GM23248 (cell line): Measurements from ENCODE around the gene SAMSN1. TPM values are rescaled to one million over a fixed set of nuclear protein-coding genes. Genes with fewer than 3 reads are reported as not detected.

Source experiments
- DNase-seq: peaks from one replicate; pipeline ENCODE4 v3.0.0-alpha.2; 2015
- H2AFZ ChIP-seq: fragments of 200-600 bp; sonication (generic); 2 replicates; pipeline ENCODE4 v1.6.1; 2016; ENCODE audit warnings: antibody characterized with exemption
- H3F3A ChIP-seq: fragments of 200-600 bp; sonication (generic); 2 replicates; pipeline ENCODE4 v1.6.1; 2016; ENCODE audit warnings: mild to moderate bottlenecking, antibody characterized with exemption, mixed run types; ENCODE audit not compliant: insufficient read depth
- H3K27ac ChIP-seq: fragments of 200-600 bp; sonication (generic); 2 replicates; pipeline ENCODE4 v1.5.1; 2016; ENCODE audit warnings: mild to moderate bottlenecking
- H3K27me3 ChIP-seq: fragments of 200-600 bp; sonication (generic); replicated peaks from 2 replicates; pipeline ENCODE4 v1.6.1; 2016; ENCODE audit warnings: mild to moderate bottlenecking; ENCODE audit not compliant: insufficient read depth
- H3K36me3 ChIP-seq: fragments of 200-600 bp; sonication (generic); 2 replicates; pipeline ENCODE4 v1.6.1; 2016; ENCODE audit warnings: low read depth, mild to moderate bottlenecking
- H3K4me1 ChIP-seq: fragments of 200-600 bp; sonication (generic); 2 replicates; pipeline ENCODE4 v1.6.1; 2016; ENCODE audit warnings: mild to moderate bottlenecking; ENCODE audit not compliant: insufficient read depth
- H3K4me2 ChIP-seq: fragments of 200-600 bp; sonication (generic); one replicate; pipeline ENCODE4 v1.6.1; 2016; ENCODE audit warnings: mild to moderate bottlenecking; ENCODE audit not compliant: unreplicated experiment
- H3K4me3 ChIP-seq: fragments of 200-600 bp; sonication (generic); 2 replicates; pipeline ENCODE4 v1.5.1; 2016; ENCODE audit warnings: mild to moderate bottlenecking
- H3K79me2 ChIP-seq: fragments of 200-600 bp; sonication (generic); 2 replicates; pipeline ENCODE4 v1.6.1; 2016; ENCODE audit warnings: mild to moderate bottlenecking; ENCODE audit not compliant: insufficient read depth
- H3K9ac ChIP-seq: fragments of 200-600 bp; sonication (generic); 2 replicates; pipeline ENCODE4 v1.6.1; 2016; ENCODE audit warnings: mild to moderate bottlenecking
- H3K9me2 ChIP-seq: fragments of 200-600 bp; sonication (generic); 2 replicates; pipeline ENCODE4 v1.6.1; 2016; ENCODE audit warnings: mixed run types, mild to moderate bottlenecking, moderate library complexity; ENCODE audit not compliant: insufficient read depth
- H3K9me3 ChIP-seq: fragments of 200-600 bp; sonication (generic); one replicate; pipeline ENCODE4 v1.6.1; 2017; ENCODE audit warnings: low read depth
- H4K20me1 ChIP-seq: fragments of 200-600 bp; sonication (generic); 2 replicates; pipeline ENCODE4 v1.6.0; 2016; ENCODE audit not compliant: insufficient read depth
- EZH2 ChIP-seq: fragments of 200-600 bp; sonication (generic); IDR thresholded peaks from 2 replicates; pipeline ENCODE4 v1.6.1; 2018; ENCODE audit warnings: antibody characterized with exemption, mild to moderate bottlenecking; ENCODE audit not compliant: insufficient read depth, poor library complexity, severe bottlenecking
- EZH2phosphoT487 ChIP-seq: fragments of 200-600 bp; sonication (generic); IDR thresholded peaks from 2 replicates; pipeline ENCODE4 v1.6.1; 2018; ENCODE audit warnings: antibody characterized with exemption, moderate library complexity, mild to moderate bottlenecking, low read depth; ENCODE audit not compliant: insufficient read depth
- WGBS, 2 experiments: methylation state at CpG; one replicate each; pipeline ENCODE4 v1.1.6; 2015 to 2017; ENCODE audit warnings: low lambda C conversion rate in 2 of 2, low coverage in 1 of 2; ENCODE audit errors: missing lambda C conversion rate in 2 of 2; 5-methylcytosine and 5-hydroxymethylcytosine counted together
- in situ Hi-C: fragments of 300-500 bp; cut with MboI; formaldehyde crosslinking; loops from 2 replicates; pipeline ENCODE4 v1.15.0; 2020
- polyA plus RNA-seq: library from polyadenylated mRNA; unstranded; fragments of >200 nt; fragmentation: Nextera tagmentation; extraction: Ambion mirVana; gene quantifications from 2 replicates; pipeline ENCODE4 v1.2.1, GENCODE V29; 2016
- total RNA-seq: library from RNA; depleted of rRNA; stranded (reverse); fragments of >200 nt; shearing (Covaris generic); gene quantifications from 2 replicates; pipeline ENCODE4 v1.2.3, GENCODE V29; 2014; rRNA removed

SAMSN1 gene
- total RNA-seq (not detected in 2 replicates), polyA plus RNA-seq (not detected in 2 replicates)

GRCh38 chr21:14545906-14546480, at the start of gene SAMSN1:
SAMSN1 (minus strand) TSS chr21:14546315; CDS start chr21:14546261, 54 bp downstream.
- no peaks in the 10 kb centered on the region for H3K9me3 ChIP-seq
- no peaks in the 10 kb centered on the region for H3K9me2 ChIP-seq
- TF ChIP-seq EZH2phosphoT487, result no peak
- H3K4me3 ChIP-seq, result no peak within 1 kb of the TSS
- H4K20me1 ChIP-seq, result no peaks in the 10 kb centered on the region
- H3K4me1 ChIP-seq, result no peaks in the 10 kb centered on the region
- no peak within 1 kb of the TSS for H3K27ac ChIP-seq
- no peak for DNase-seq
- H3K9ac ChIP-seq, result no peak within 1 kb of the TSS
- WGBS, 2 experiments, result 32 to 35% methylated on average over 1 of the region's 1 CpG
- H3F3A ChIP-seq, result no peaks in the 10 kb centered on the region
- H2AFZ ChIP-seq, result no peak within 1 kb of the TSS
- H3K79me2 ChIP-seq, result no peaks in the 10 kb centered on the region
- H3K36me3 ChIP-seq, result no peaks in the 10 kb centered on the region
- H3K27me3 ChIP-seq, result no peaks in the 10 kb centered on the region
- H3K4me2 ChIP-seq, result no peak within 1 kb of the TSS
- in situ Hi-C loops, result no loop called here

- no peaks in the 10 kb centered on the region for H3K4me1 ChIP-seq
Measured at GRCh38 chr21:14595449-14595848, 49.3 kb upstream of the SAMSN1 start.

GRCh38 chr21:14594967-14595366, 48.9 kb upstream of the SAMSN1 start:
- H3K4me1 ChIP-seq, result no peaks in the 10 kb centered on the region
- no peaks in the 10 kb centered on the region for H3K27me3 ChIP-seq
- no peaks in the 10 kb centered on the region for H4K20me1 ChIP-seq
- TF ChIP-seq EZH2phosphoT487, result no peak
- no peak overlapping the region for H3K4me3 ChIP-seq
- no peaks in the 10 kb centered on the region for H3K9me2 ChIP-seq
- no peaks in the 10 kb centered on the region for H3K79me2 ChIP-seq
- no peak for DNase-seq
- no peak overlapping the region for H3K9ac ChIP-seq
- H3K9me3 ChIP-seq, result no peaks in the 10 kb centered on the region
- no peak overlapping the region for H2AFZ ChIP-seq
- H3K27ac ChIP-seq, result no peak overlapping the region
- WGBS, 2 experiments, result 41 to 44% methylated on average over 2 of the region's 2 CpGs
- H3K36me3 ChIP-seq, result no peaks in the 10 kb centered on the region
- in situ Hi-C loops, result no loop called here
- H3F3A ChIP-seq, result no peaks in the 10 kb centered on the region
- H3K4me2 ChIP-seq, result no peak overlapping the region

More at GRCh38 chr21:14595449-14595848, 49.3 kb upstream of the SAMSN1 start:
- no peaks in the 10 kb centered on the region for H3F3A ChIP-seq
- no peaks in the 10 kb centered on the region for H3K36me3 ChIP-seq
- no peaks in the 10 kb centered on the region for H4K20me1 ChIP-seq
- H3K79me2 ChIP-seq, result no peaks in the 10 kb centered on the region
- no peak for TF ChIP-seq EZH2phosphoT487
- no peak for TF ChIP-seq EZH2
- in situ Hi-C loops, result no loop called here
- H3K4me2 ChIP-seq, result no peak overlapping the region
- H3K9ac ChIP-seq, result no peak overlapping the region
- DNase-seq, result no peak
- 55 to 60% methylated on average over 1 of the region's 1 CpG for WGBS, 2 experiments
- H3K9me3 ChIP-seq, result no peaks in the 10 kb centered on the region
- no peak overlapping the region for H2AFZ ChIP-seq
- no peaks in the 10 kb centered on the region for H3K9me2 ChIP-seq
- H3K27me3 ChIP-seq, result no peaks in the 10 kb centered on the region
- H3K4me3 ChIP-seq, result no peak overlapping the region
- H3K27ac ChIP-seq, result no peak overlapping the region

DNA sequence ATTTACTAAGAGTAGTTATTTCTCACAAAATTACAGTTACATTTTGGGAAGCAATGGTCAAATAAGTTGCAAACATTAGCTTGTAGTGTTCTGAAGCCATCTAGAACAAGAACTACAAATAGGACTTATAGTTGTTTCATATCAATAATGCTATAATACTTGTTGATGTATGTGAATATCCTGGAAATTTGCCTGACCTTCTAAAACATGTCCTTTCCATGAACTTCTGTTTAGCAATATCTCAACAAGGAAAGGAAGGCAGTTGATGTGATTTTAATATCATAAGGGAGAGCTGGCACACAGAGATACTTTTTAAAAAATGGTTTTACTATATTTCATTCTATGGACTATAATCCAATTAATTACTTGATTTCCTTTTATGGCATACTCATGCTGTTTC, 47.1 kb upstream of the SAMSN1 start:
- Histone ChIP-seq H4K20me1 (no peaks in the 10 kb centered on the region), H2AFZ (no peak overlapping the region), H3K4me2 (no peak overlapping the region), H3K36me3 (no peaks in the 10 kb centered on the region), H3K79me2 (no peaks in the 10 kb centered on the region), H3K9me3 (no peaks in the 10 kb centered on the region), H3K9ac (no peak overlapping the region), H3K27ac (no peak overlapping the region), H3K4me1 (no peaks in the 10 kb centered on the region), H3K27me3 (no peaks in the 10 kb centered on the region), H3F3A (no peaks in the 10 kb centered on the region), H3K9me2 (no peaks in the 10 kb centered on the region), H3K4me3 (no peak overlapping the region)
- DNase-seq, result no peak
- TF ChIP-seq EZH2phosphoT487, result no peak
- TF ChIP-seq EZH2, result no peak
- in situ Hi-C loops, result no loop called here
